Astrocyte (in vitro differentiated cells and primary cell): ENCODE measurements around the gene TFB1M. TPM values are rescaled to one million over a fixed set of nuclear protein-coding genes. Genes with fewer than 3 reads are reported as not detected.

ENCODE experiments used
- DNase-seq: peaks from one replicate; pipeline ENCODE4 v3.0.0-alpha.2; 2010; ENCODE audit warnings: low read depth
- FAIRE-seq: peaks from 2 replicates; lab custom pipeline; 2011; peaks lifted over from hg19 to GRCh38; lab: Jason Lieb, UNC
- H2AFZ ChIP-seq: 2 replicates; pipeline ENCODE4 v1.6.0; 2012; ENCODE audit warnings: low read depth, low read length, inconsistent platforms
- H3K27ac ChIP-seq: 2 replicates; pipeline ENCODE4 v1.5.1; 2011; ENCODE audit warnings: low read depth, low read length, inconsistent platforms
- H3K27me3 ChIP-seq: 2 replicates; pipeline ENCODE4 v1.6.0; 2011; ENCODE audit warnings: low read length, inconsistent platforms; ENCODE audit not compliant: insufficient read depth
- H3K36me3 ChIP-seq: 2 replicates; pipeline ENCODE4 v1.5.1; 2011; ENCODE audit warnings: low read length, inconsistent platforms; ENCODE audit not compliant: insufficient read depth
- H3K4me1 ChIP-seq: 2 replicates; pipeline ENCODE4 v1.5.1; 2011; ENCODE audit warnings: low read length, inconsistent platforms; ENCODE audit not compliant: insufficient read depth
- H3K4me2 ChIP-seq: 2 replicates; pipeline ENCODE4 v1.6.0; 2012; ENCODE audit warnings: low read length, inconsistent platforms
- H3K4me3 ChIP-seq: 2 replicates; pipeline ENCODE4 v1.5.1; 2011; ENCODE audit warnings: low read depth, mild to moderate bottlenecking, low read length, inconsistent platforms; ENCODE audit not compliant: insufficient read depth
- H3K79me2 ChIP-seq: 2 replicates; pipeline ENCODE4 v1.6.0; 2012; ENCODE audit warnings: mild to moderate bottlenecking, low read length, inconsistent platforms; ENCODE audit not compliant: insufficient read depth
- H3K9ac ChIP-seq: 2 replicates; pipeline ENCODE4 v1.6.0; 2012; ENCODE audit warnings: mild to moderate bottlenecking, low read length, inconsistent platforms
- H3K9me3 ChIP-seq: 2 replicates; pipeline ENCODE4 v1.5.1; 2012; ENCODE audit warnings: low read depth, mild to moderate bottlenecking, low read length, inconsistent platforms; ENCODE audit not compliant: insufficient read depth
- H4K20me1 ChIP-seq: 2 replicates; pipeline ENCODE4 v1.6.0; 2012; ENCODE audit warnings: low read length, inconsistent platforms; ENCODE audit not compliant: insufficient read depth
- H3K27ac Mint-ChIP-seq: one replicate; pipeline ENCODE4 v1.8.0; 2021; ENCODE audit warnings: mild to moderate bottlenecking, mixed read lengths; ENCODE audit not compliant: unreplicated experiment
- H3K27me3 Mint-ChIP-seq: one replicate; pipeline ENCODE4 v1.8.0; 2021; ENCODE audit warnings: low read depth, mixed read lengths; ENCODE audit not compliant: unreplicated experiment
- H3K36me3 Mint-ChIP-seq: one replicate; pipeline ENCODE4 v1.8.0; 2021; ENCODE audit warnings: low read depth, mixed read lengths; ENCODE audit not compliant: unreplicated experiment
- H3K4me1 Mint-ChIP-seq: one replicate; pipeline ENCODE4 v1.8.0; 2021; ENCODE audit warnings: low read depth, mixed read lengths; ENCODE audit not compliant: unreplicated experiment
- H3K4me3 Mint-ChIP-seq: one replicate; pipeline ENCODE4 v1.8.0; 2021; ENCODE audit warnings: mild to moderate bottlenecking, moderate library complexity, mixed read lengths; ENCODE audit not compliant: unreplicated experiment
- H3K9me3 Mint-ChIP-seq: one replicate; pipeline ENCODE4 v1.8.0; 2021; ENCODE audit warnings: mild to moderate bottlenecking, mixed read lengths; ENCODE audit not compliant: unreplicated experiment
- CTCF ChIP-seq: IDR thresholded peaks from 2 replicates; pipeline ENCODE4 v1.5.1; 2011; ENCODE audit warnings: low read depth, mild to moderate bottlenecking, inconsistent platforms, low read length, moderate library complexity; ENCODE audit not compliant: insufficient read depth
- EZH2 ChIP-seq: IDR thresholded peaks from 2 replicates; pipeline ENCODE4 v1.6.1; 2012; ENCODE audit warnings: mild to moderate bottlenecking, low read length, inconsistent platforms; ENCODE audit not compliant: insufficient read depth
- total RNA-seq: library from RNA; stranded (reverse); gene quantifications from 2 replicates; pipeline ENCODE4 v1.2.1, GENCODE V29; 2021

The TFB1M gene
- total RNA-seq, 1 donor from 2014 or later = 24.1 TPM

GRCh38 chr6:155240905-155241600, 73.2 kb downstream of the TFB1M start:
- H3K27me3 Mint-ChIP-seq = no peaks in the 10 kb centered on the region
- H3K36me3 Mint-ChIP-seq = peaks cover 55% of the 10 kb centered on the region
- no peaks in the 10 kb centered on the region for H3K27me3 ChIP-seq
- FAIRE-seq (no peak), DNase-seq (no peak)
- H3K27ac Mint-ChIP-seq = peak overlapping the region; percentile 56
- H3K9me3 ChIP-seq = peaks cover 3% of the 10 kb centered on the region
- peaks cover 9% of the 10 kb centered on the region for H3K4me1 Mint-ChIP-seq
- TF ChIP-seq CTCF (no peak), EZH2 (no peak)
- H2AFZ ChIP-seq = no peak overlapping the region
- H3K9me3 Mint-ChIP-seq = peaks cover 13% of the 10 kb centered on the region
- H3K79me2 ChIP-seq = no peaks in the 10 kb centered on the region
- H3K4me2 ChIP-seq = no peak overlapping the region
- H3K36me3 ChIP-seq = no peaks in the 10 kb centered on the region
- no peaks in the 10 kb centered on the region for H3K4me1 ChIP-seq
- no peak overlapping the region for H3K27ac ChIP-seq
- H4K20me1 ChIP-seq = no peaks in the 10 kb centered on the region
- no peak overlapping the region for H3K4me3 ChIP-seq
- H3K9ac ChIP-seq = no peak overlapping the region
- H3K4me3 Mint-ChIP-seq = no peak overlapping the region

GRCh38 chr6:155237613-155238012, 76.7 kb downstream of the TFB1M start:
- Mint-ChIP-seq H3K9me3 (peaks cover 13% of the 10 kb centered on the region), H3K27ac (no peak overlapping the region), H3K36me3 (peaks cover 46% of the 10 kb centered on the region), H3K4me3 (no peak overlapping the region), H3K4me1 (peaks cover 4% of the 10 kb centered on the region), H3K27me3 (no peaks in the 10 kb centered on the region)
- H2AFZ ChIP-seq = no peak overlapping the region
- H3K4me1 ChIP-seq = no peaks in the 10 kb centered on the region
- H3K79me2 ChIP-seq = no peaks in the 10 kb centered on the region
- H3K9ac ChIP-seq = no peak overlapping the region
- FAIRE-seq (peak; percentile 23), DNase-seq (no peak)
- TF ChIP-seq EZH2 (no peak), CTCF (no peak)
- H3K4me2 ChIP-seq = no peak overlapping the region
- peaks cover 3% of the 10 kb centered on the region for H3K9me3 ChIP-seq
- no peaks in the 10 kb centered on the region for H3K36me3 ChIP-seq
- no peaks in the 10 kb centered on the region for H4K20me1 ChIP-seq
- no peak overlapping the region for H3K4me3 ChIP-seq
- no peak overlapping the region for H3K27ac ChIP-seq
- H3K27me3 ChIP-seq = no peaks in the 10 kb centered on the region

GRCh38 chr6:155235087-155235486, 79.2 kb downstream of the TFB1M start:
- peak overlapping the region; percentile 19 for H2AFZ ChIP-seq
- H3K4me3 ChIP-seq = no peak overlapping the region
- H3K27me3 ChIP-seq = no peaks in the 10 kb centered on the region
- H3K4me2 ChIP-seq = no peak overlapping the region
- no peaks in the 10 kb centered on the region for H4K20me1 ChIP-seq
- Mint-ChIP-seq H3K27ac (no peak overlapping the region), H3K4me3 (no peak overlapping the region), H3K4me1 (peaks cover 4% of the 10 kb centered on the region), H3K9me3 (peaks cover 15% of the 10 kb centered on the region), H3K27me3 (no peaks in the 10 kb centered on the region), H3K36me3 (peaks cover 40% of the 10 kb centered on the region)
- no peaks in the 10 kb centered on the region for H3K4me1 ChIP-seq
- FAIRE-seq = no peak
- no peaks in the 10 kb centered on the region for H3K79me2 ChIP-seq
- peaks cover 3% of the 10 kb centered on the region for H3K9me3 ChIP-seq
- TF ChIP-seq EZH2 (no peak), CTCF (no peak)
- H3K9ac ChIP-seq = no peak overlapping the region
- no peaks in the 10 kb centered on the region for H3K36me3 ChIP-seq
- H3K27ac ChIP-seq = no peak overlapping the region
- DNase-seq = peak; percentile 26
